GM19025 (cell line): ENCODE data around the gene CTSZ.
"Not testable (repeated sequence)": the region's sequence is repeated elsewhere in the genome, so short reads cannot be mapped to it uniquely, and the experiment has no call there.

Experiments
- ATAC-seq: cut with Tn5 transposase; IDR thresholded peaks from one replicate; pipeline ENCODE4 v1.9.1; 2021; ENCODE audit warnings: mild to moderate bottlenecking, low read depth, moderate library complexity; ENCODE audit not compliant: unreplicated experiment

Gene CTSZ

DNA sequence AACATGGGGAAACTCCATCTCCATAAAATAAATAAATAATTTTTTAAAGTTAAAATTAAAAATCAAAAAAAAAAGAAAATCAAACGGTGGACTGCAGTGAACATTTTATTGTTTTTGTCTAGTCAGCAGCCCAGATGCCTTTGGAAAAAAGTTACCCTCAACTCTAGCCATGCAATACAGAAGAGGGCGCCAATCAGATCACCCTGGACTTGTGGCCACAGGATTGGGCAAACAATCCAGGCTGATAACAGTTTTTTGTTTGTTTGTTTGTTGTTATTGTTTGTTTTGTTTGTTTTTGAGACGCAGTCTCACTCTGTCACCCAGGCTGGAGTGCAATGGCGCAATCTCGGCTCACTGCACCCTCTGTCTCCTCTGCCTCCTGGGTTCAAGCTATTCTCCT, 56.5 kb downstream of the CTSZ start:
- no peak for ATAC-seq

DNA sequence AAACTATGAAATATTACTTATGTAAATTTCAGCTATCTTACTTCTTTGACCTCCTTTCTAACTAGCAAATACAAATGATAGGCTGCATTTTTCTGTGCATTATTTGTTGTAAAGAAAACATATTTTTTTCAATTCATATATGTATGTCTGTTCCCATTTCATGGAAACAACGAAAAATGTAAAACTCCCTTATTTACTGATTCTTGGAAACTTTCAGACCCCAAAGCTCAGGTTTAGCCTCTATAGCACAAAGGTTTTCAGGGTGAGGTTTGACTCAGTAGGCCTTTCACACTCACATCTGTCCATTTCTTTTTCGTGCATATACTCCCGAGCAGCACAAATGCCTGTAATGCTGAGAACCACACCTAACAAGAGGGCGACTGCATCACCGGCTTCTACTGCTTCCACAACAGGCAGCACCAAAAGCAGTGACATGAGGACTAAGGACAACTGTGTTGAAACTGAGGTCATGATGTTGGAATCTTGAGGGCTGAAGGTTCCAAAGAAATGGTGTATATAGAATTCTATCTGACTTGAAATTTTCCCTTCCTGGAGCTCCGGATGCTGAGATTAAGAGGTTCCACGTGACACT, 59.2 kb downstream of the CTSZ start:
- not testable (repeated sequence) for ATAC-seq

DNA sequence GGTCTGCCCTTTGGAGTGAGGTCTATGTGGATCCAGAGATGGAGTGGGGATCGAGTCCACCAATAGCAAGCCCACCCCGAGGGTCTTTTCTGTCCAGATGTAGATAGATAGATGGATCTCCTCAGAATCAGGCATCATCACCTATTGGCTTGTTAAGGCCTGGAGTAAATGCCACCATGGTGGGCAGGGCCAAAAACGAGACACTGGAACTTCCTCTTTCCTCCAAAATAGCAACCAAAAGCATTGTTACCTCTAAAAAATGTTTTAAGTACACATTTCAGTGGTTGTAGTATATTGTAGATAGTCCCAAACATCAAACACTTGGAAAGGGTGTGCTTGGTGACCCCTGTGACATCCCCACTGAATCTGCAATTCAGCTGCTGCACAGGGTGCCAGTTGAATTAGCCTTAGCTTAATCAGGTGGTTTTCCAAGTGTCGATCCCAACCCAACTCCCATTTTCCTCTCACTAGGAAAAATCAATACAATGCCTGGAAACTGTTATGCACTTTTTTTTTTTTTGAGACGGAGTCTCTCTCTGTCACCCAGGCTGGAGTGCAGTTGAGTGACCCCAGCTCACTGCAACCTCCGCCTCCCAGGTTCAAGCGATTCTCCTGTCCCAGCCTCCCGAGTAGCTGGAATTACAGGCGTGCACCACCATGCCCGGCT, 61.0 kb downstream of the CTSZ start:
- no peak for ATAC-seq
